NCI-H446 treated with DMSO at 0.1 percent for 48 hours (cell line): ENCODE data around the gene UNC5CL.

Source experiments
- DNase-seq: peaks from one replicate; lab custom pipeline; 2025; lab: John Stamatoyannopoulos, UW

Gene UNC5CL

GRCh38 chr6:41063884-41064285, 24.9 kb upstream of the UNC5CL start:
- no peak for DNase-seq

- no peak for DNase-seq
Measured at GRCh38 chr6:41062056-41062455, 23.0 kb upstream of the UNC5CL start.

- DNase-seq, result no peak
Measured at GRCh38 chr6:41061196-41061726, 22.2 kb upstream of the UNC5CL start.

GRCh38 chr6:41059556-41059955, 20.5 kb upstream of the UNC5CL start:
- no peak for DNase-seq

- DNase-seq, result no peak
Measured at GRCh38 chr6:41058783-41059181, 19.8 kb upstream of the UNC5CL start.

- no peak for DNase-seq
Measured at GRCh38 chr6:41056768-41057490, 17.9 kb upstream of the UNC5CL start.

GRCh38 chr6:41055149-41055548, 16.1 kb upstream of the UNC5CL start:
- no peak for DNase-seq

- DNase-seq, result no peak
Measured at GRCh38 chr6:41054511-41054910, 15.5 kb upstream of the UNC5CL start.

- DNase-seq, result no peak
Measured at GRCh38 chr6:41053041-41053440, 14.0 kb upstream of the UNC5CL start, which contains the start of gene APOBEC2. Gene APOBEC2, plus strand, starts transcription at chr6:41053202. Its CDS starts 146 bp downstream, at chr6:41053348.

GRCh38 chr6:41051873-41052272, 12.9 kb upstream of the UNC5CL start:
- DNase-seq, result no peak

- no peak for DNase-seq
Measured at GRCh38 chr6:41050536-41050935, 11.5 kb upstream of the UNC5CL start.

GRCh38 chr6:41049955-41050354, 10.9 kb upstream of the UNC5CL start:
- no peak for DNase-seq

GRCh38 chr6:41049521-41049920, 10.5 kb upstream of the UNC5CL start:
- no peak for DNase-seq

- no peak for DNase-seq
Measured at GRCh38 chr6:41047745-41048732, 9.0 kb upstream of the UNC5CL start.

- DNase-seq, result no peak
Measured at GRCh38 chr6:41047306-41047705, 8.3 kb upstream of the UNC5CL start.

GRCh38 chr6:41046084-41046483, 7.1 kb upstream of the UNC5CL start:
- no peak for DNase-seq

GRCh38 chr6:41045664-41046063, 6.6 kb upstream of the UNC5CL start:
- DNase-seq, result no peak

- no peak for DNase-seq
Measured at GRCh38 chr6:41043151-41043550, 4.1 kb upstream of the UNC5CL start.

- DNase-seq, result no peak
Measured at GRCh38 chr6:41042226-41043055, 3.4 kb upstream of the UNC5CL start, which contains the start of gene TSPO2. Gene TSPO2, plus strand, starts transcription at chr6:41042467. Its CDS starts 519 bp downstream, at chr6:41042986.

GRCh38 chr6:41040940-41041536, 2.0 kb upstream of the UNC5CL start:
- no peak for DNase-seq
